Measurements from ENCODE around the gene CAND2. TPM values are rescaled to one million over a fixed set of nuclear protein-coding genes. Genes with fewer than 3 reads are reported as not detected.
"Not testable (repeated sequence)": the region's sequence is repeated elsewhere in the genome, so short reads cannot be mapped to it uniquely, and the experiment has no call there.

Gene CAND2
- total and polyA plus RNA-seq, 2 experiments from 2014 or later: 5.6 to 20.5 TPM

DNA sequence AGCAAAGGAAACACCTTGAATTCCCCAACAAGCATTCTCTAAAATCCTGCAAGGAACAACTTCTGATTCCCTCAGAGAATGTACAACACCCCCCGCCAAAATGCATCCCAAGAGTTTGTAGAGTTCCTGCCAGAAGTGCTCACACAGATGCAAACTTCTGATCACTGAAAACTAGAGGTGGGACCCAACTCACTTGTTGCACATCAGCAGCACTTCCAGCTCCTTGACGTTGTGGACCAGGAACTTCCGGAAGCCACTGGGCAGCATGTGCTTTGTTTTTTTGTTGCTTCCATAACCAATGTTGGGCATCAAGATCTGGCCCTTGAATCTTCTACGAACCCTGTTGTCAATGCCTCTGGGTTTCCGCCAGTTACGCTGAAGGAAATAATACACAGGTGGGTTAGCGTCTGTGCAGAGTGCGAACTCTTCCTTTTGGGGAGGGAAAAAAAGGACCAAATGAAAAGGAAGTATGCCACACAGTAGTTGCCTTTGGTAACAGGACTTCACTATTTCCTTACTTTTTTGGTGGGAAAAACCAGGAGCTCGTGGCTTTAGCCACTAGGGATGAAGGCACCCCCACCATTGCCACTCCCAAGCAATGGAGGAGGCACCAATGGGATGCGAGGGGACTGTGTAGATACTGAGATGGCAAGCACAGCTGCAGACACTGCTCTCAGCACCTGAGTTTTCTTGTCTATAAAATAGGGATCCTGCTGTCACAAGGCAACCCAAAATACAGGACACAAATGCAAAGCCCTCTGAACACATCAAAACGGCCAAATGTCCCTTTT is 42.9 kb downstream of the CAND2 start (continued):
- TF ChIP-seq, protein P1, sequence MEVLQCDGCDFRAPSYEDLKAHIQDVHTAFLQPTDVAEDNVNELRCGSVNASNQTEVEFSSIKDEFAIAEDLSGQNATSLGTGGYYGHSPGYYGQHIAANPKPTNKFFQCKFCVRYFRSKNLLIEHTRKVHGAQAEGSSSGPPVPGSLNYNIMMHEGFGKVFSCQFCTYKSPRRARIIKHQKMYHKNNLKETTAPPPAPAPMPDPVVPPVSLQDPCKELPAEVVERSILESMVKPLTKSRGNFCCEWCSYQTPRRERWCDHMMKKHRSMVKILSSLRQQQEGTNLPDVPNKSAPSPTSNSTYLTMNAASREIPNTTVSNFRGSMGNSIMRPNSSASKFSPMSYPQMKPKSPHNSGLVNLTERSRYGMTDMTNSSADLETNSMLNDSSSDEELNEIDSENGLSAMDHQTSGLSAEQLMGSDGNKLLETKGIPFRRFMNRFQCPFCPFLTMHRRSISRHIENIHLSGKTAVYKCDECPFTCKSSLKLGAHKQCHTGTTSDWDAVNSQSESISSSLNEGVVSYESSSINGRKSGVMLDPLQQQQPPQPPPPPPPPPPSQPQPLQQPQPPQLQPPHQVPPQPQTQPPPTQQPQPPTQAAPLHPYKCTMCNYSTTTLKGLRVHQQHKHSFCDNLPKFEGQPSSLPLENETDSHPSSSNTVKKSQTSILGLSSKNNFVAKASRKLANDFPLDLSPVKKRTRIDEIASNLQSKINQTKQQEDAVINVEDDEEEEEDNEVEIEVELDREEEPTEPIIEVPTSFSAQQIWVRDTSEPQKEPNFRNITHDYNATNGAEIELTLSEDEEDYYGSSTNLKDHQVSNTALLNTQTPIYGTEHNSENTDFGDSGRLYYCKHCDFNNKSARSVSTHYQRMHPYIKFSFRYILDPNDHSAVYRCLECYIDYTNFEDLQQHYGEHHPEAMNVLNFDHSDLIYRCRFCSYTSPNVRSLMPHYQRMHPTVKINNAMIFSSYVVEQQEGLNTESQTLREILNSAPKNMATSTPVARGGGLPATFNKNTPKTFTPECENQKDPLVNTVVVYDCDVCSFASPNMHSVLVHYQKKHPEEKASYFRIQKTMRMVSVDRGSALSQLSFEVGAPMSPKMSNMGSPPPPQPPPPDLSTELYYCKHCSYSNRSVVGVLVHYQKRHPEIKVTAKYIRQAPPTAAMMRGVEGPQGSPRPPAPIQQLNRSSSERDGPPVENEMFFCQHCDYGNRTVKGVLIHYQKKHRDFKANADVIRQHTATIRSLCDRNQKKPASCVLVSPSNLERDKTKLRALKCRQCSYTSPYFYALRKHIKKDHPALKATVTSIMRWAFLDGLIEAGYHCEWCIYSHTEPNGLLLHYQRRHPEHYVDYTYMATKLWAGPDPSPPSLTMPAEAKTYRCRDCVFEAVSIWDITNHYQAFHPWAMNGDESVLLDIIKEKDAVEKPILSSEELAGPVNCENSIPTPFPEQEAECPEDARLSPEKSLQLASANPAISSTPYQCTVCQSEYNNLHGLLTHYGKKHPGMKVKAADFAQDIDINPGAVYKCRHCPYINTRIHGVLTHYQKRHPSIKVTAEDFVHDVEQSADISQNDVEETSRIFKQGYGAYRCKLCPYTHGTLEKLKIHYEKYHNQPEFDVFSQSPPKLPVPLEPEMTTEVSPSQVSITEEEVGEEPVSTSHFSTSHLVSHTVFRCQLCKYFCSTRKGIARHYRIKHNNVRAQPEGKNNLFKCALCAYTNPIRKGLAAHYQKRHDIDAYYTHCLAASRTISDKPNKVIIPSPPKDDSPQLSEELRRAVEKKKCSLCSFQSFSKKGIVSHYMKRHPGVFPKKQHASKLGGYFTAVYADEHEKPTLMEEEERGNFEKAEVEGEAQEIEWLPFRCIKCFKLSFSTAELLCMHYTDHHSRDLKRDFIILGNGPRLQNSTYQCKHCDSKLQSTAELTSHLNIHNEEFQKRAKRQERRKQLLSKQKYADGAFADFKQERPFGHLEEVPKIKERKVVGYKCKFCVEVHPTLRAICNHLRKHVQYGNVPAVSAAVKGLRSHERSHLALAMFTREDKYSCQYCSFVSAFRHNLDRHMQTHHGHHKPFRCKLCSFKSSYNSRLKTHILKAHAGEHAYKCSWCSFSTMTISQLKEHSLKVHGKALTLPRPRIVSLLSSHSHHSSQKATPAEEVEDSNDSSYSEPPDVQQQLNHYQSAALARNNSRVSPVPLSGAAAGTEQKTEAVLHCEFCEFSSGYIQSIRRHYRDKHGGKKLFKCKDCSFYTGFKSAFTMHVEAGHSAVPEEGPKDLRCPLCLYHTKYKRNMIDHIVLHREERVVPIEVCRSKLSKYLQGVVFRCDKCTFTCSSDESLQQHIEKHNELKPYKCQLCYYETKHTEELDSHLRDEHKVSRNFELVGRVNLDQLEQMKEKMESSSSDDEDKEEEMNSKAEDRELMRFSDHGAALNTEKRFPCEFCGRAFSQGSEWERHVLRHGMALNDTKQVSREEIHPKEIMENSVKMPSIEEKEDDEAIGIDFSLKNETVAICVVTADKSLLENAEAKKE (CRISPR knock-in tag; IDR thresholded peaks at IDR 0.05): no peak

DNA sequence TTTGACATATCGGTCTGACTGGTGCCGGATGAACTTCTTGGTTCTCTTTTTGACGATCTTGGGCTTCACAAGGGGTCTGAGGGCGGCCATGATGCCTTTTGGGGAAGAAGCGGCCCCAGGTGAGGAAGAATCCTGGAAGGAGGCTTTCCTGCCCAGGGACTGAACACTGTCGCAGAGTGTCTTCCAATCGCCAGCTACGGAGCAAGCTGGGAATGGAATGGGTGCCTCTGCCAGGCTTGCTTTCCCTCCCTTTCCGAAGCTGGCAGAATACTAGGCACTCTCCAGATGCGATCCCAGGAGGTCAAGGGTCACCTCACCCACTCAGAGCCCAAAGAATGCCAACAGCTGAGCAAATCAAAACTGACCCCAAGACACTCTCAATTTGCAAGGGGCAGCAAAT is 43.7 kb downstream of the CAND2 start:
- peaks cover 53% of the 10 kb centered on the region for H3F3A ChIP-seq (replicated peaks; ENCODE audit: low read depth)
- Mint-ChIP-seq H3K27ac (peak overlapping the region; percentile 99), H3K4me3 (peak overlapping the region; percentile 99), H3K4me1 (peaks cover 53% of the 10 kb centered on the region), H3K36me3 (ENCODE audit: low read depth) (peaks cover 65% of the 10 kb centered on the region), H3K27me3 (ENCODE audit: insufficient read depth, low read depth, poor library complexity) (peaks cover 21% of the 10 kb centered on the region)
- peak overlapping the region; percentile 100 for H3K4me2 ChIP-seq
- H3K36me3 ChIP-seq (ENCODE audit: insufficient read depth): peaks cover 57% of the 10 kb centered on the region
- peaks cover 62% of the 10 kb centered on the region for H3K79me2 ChIP-seq (replicated peaks; ENCODE audit: insufficient read depth)
- not testable (repeated sequence) for H3K9me2 ChIP-seq (ENCODE audit: insufficient read depth); H2AFZ ChIP-seq; ATAC-seq; DNase-seq (ENCODE audit: low spot score); H3K9me3 Mint-ChIP-seq; H3K27me3 ChIP-seq (ENCODE audit: insufficient read depth)
- H3K4me1 ChIP-seq (ENCODE audit: insufficient read depth): peaks cover 48% of the 10 kb centered on the region
- peak overlapping the region; percentile 94 for H3K4me3 ChIP-seq
- peak overlapping the region; percentile 76 for H3K27ac ChIP-seq (ENCODE audit: low read depth)
- peaks cover 53% of the 10 kb centered on the region for H4K20me1 ChIP-seq (replicated peaks; ENCODE audit: insufficient read depth)

DNA sequence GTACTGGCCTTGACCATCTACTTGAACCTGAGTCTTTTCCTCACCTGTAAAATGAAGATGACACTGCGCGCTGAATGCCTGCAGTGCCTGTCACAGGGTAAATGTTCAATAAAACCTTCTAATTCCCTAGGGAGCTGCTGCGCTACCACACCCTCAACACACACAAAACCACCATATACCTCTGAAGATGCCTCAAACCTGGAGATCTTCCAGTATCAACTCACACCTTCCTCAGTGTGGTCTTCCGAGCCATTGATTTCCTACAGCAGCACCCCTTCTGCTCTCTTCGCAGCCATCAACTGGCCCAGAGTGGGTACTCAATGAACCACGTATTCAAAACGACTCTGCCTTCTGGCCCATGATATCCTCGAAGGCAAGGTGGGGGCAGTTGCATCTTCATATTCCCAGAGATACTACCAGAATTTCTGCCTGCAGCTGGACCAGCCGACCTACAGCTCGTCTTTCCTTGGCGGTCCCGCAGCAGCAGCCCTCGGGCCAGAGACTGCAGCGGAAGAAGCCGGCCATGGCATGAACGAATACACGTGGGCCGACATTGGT is 44.2 kb downstream of the CAND2 start:
- no peak for TF ChIP-seq POLR2AphosphoS5 (IDR thresholded peaks at IDR 0.05; ENCODE audit: low read depth)
- TF ChIP-seq NANOG (IDR thresholded peaks at IDR 0.05; ENCODE audit: borderline replicate concordance): no peak
- TF ChIP-seq, protein P2, sequence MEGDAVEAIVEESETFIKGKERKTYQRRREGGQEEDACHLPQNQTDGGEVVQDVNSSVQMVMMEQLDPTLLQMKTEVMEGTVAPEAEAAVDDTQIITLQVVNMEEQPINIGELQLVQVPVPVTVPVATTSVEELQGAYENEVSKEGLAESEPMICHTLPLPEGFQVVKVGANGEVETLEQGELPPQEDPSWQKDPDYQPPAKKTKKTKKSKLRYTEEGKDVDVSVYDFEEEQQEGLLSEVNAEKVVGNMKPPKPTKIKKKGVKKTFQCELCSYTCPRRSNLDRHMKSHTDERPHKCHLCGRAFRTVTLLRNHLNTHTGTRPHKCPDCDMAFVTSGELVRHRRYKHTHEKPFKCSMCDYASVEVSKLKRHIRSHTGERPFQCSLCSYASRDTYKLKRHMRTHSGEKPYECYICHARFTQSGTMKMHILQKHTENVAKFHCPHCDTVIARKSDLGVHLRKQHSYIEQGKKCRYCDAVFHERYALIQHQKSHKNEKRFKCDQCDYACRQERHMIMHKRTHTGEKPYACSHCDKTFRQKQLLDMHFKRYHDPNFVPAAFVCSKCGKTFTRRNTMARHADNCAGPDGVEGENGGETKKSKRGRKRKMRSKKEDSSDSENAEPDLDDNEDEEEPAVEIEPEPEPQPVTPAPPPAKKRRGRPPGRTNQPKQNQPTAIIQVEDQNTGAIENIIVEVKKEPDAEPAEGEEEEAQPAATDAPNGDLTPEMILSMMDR (conservative IDR thresholded peaks at IDR 0.05; ENCODE audit: low read depth in 2 of 2): no peak
- TF ChIP-seq STAT1 (IDR thresholded peaks at IDR 0.05; ENCODE audit: unreplicated experiment): no peak
- no peak for TF ChIP-seq ZNF331 (CRISPR knock-in tag; IDR thresholded peaks at IDR 0.05; ENCODE audit: low read depth)
- TF ChIP-seq, protein P3, sequence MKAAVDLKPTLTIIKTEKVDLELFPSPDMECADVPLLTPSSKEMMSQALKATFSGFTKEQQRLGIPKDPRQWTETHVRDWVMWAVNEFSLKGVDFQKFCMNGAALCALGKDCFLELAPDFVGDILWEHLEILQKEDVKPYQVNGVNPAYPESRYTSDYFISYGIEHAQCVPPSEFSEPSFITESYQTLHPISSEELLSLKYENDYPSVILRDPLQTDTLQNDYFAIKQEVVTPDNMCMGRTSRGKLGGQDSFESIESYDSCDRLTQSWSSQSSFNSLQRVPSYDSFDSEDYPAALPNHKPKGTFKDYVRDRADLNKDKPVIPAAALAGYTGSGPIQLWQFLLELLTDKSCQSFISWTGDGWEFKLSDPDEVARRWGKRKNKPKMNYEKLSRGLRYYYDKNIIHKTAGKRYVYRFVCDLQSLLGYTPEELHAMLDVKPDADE (IDR thresholded peaks at IDR 0.05): no peak
- no peak for TF ChIP-seq EZH2 (IDR thresholded peaks at IDR 0.05; ENCODE audit: low read depth, unreplicated experiment)
- TF ChIP-seq ZNF114 (CRISPR knock-in tag; IDR thresholded peaks at IDR 0.05): no peak
- H3K4me2 ChIP-seq: peak overlapping the region; percentile 100
- H3K27ac ChIP-seq (ENCODE audit: low read depth): peak overlapping the region; percentile 76
- H3K27me3 ChIP-seq (ENCODE audit: insufficient read depth): no peaks in the 10 kb centered on the region
- H3K4me1 ChIP-seq (ENCODE audit: insufficient read depth): peaks cover 46% of the 10 kb centered on the region
- Mint-ChIP-seq H3K4me3 (peak overlapping the region; percentile 99), H3K36me3 (ENCODE audit: low read depth) (peaks cover 62% of the 10 kb centered on the region), H3K27me3 (ENCODE audit: insufficient read depth, low read depth, poor library complexity) (peaks cover 21% of the 10 kb centered on the region), H3K9me3 (peaks cover 6% of the 10 kb centered on the region), H3K27ac (peak overlapping the region; percentile 99), H3K4me1 (peaks cover 53% of the 10 kb centered on the region)
- peaks cover 57% of the 10 kb centered on the region for H3K79me2 ChIP-seq (replicated peaks; ENCODE audit: insufficient read depth)
- DNase-seq (ENCODE audit: low spot score): no peak
- peak overlapping the region; percentile 94 for H3K4me3 ChIP-seq
- peaks cover 48% of the 10 kb centered on the region for H3F3A ChIP-seq (replicated peaks; ENCODE audit: low read depth)
- no peak; the same call in 1 of the 3 replicates for ATAC-seq
- peaks cover 52% of the 10 kb centered on the region for H3K36me3 ChIP-seq (ENCODE audit: insufficient read depth)
- H2AFZ ChIP-seq: no peak overlapping the region
- peaks cover 47% of the 10 kb centered on the region for H4K20me1 ChIP-seq (replicated peaks; ENCODE audit: insufficient read depth)
- no peaks in the 10 kb centered on the region for H3K9me2 ChIP-seq (ENCODE audit: insufficient read depth)
